ENCODE results near the gene ANGEL1.

The ANGEL1 gene

DNA sequence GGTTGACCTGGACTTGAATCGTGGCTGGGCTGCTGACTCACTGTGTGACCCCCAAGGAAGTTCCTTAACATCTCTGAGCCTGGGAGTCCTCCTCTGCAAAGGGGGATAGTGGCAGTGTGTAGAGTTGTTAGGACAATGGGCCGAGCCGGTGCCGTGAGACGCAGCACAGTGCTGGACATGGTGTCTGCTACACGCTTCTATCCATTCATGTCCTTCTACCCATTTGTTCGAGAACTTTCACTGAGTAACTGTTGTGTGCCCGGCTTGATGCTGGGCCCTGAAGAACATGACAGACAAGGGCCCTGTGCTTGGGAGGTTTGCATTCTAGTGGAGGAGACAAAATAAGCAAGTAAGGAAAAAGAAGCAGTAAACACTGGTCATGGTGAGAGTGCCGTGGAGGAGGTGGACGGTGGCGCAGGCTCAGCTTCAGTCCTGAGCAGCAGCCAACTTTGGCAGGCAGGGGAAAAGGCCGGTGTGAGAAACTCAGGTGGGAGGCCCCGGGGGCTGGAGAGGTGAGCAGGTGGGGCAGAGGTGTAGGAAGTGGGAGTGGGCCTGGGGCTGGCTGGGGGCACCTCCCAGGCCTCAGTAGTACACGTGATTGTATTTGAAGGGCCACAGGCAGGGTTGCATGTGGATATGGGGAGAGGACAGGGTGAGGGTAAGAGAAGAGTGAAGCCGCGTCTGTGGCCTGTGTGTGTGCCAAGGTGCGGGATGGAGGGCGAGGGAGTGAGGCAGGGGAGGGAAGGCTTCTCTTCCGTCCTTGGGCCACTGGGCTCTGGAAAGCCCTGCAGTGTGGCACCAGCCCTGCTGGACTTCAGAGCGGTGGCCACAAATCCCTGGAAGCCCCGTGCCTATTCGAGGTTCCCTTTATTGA is 37.6 kb downstream of the ANGEL1 start:
- H3K4me3 ChIP-seq (ENCODE audit: low read depth, low read length): no peak overlapping the region
- ChIA-PET POLR2A (no interaction called here), CTCF (interaction anchor here (1.6 to 6.0 kb wide), 2 partner anchors 9 to 10 kb away, joined by 7 to 42 read pairs; no protein-coding TSS in a partner anchor)
- TF ChIP-seq, protein P1, sequence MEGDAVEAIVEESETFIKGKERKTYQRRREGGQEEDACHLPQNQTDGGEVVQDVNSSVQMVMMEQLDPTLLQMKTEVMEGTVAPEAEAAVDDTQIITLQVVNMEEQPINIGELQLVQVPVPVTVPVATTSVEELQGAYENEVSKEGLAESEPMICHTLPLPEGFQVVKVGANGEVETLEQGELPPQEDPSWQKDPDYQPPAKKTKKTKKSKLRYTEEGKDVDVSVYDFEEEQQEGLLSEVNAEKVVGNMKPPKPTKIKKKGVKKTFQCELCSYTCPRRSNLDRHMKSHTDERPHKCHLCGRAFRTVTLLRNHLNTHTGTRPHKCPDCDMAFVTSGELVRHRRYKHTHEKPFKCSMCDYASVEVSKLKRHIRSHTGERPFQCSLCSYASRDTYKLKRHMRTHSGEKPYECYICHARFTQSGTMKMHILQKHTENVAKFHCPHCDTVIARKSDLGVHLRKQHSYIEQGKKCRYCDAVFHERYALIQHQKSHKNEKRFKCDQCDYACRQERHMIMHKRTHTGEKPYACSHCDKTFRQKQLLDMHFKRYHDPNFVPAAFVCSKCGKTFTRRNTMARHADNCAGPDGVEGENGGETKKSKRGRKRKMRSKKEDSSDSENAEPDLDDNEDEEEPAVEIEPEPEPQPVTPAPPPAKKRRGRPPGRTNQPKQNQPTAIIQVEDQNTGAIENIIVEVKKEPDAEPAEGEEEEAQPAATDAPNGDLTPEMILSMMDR (IDR thresholded peaks at IDR 0.05; ENCODE audit: insufficient read depth, low read length, missing control alignments): no peak
- DNase-seq (ENCODE audit: low read depth, low spot score): no peak

DNA sequence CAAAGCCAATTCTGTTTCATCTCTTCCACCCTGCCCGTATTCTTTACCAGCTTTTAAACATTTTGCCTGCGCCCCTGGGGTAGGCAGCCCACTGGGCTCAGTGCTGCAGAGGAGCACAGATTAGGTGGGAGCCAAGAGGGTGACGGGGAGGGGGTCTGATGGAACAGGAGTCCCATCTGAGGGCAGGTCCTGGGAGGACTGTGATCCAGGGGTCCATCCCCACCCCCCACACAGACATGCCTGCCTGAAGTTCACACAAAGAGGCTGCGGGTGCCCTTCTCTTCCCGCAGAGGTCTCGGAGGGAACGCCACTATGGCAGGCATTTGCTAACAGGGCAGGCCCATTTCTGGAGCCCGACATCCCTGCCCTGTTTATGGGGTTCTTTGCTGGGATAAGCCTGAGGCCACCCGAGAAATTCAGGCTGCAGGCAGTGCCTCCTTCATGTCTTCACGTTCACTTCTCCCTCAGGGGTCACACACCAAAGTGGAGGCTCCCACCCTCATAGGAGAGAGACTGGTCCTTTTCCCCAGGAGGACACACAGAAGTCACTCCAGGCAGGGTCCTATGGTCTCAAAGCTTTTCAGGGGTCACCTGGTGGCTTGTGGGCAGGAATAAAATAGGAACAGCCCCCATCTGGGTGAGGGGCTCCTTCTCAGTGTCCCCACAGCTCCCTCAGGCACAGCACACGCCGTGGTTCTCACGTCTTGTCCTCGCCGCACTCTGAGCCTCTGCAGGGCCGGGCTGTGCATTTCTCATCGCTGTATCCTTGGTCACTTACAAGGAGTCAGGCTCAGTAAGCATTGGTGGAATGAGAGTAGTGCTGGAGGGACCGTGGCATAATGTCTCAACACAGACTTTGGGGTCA is 38.5 kb downstream of the ANGEL1 start:
- TF ChIP-seq, protein P1 (IDR thresholded peaks at IDR 0.05; ENCODE audit: insufficient read depth, low read length, missing control alignments): no peak
- DNase-seq (ENCODE audit: low read depth, low spot score): no peak
- no peak overlapping the region for H3K4me3 ChIP-seq (ENCODE audit: low read depth, low read length)
- CTCF ChIA-PET: interaction anchor here (6.0 kb wide), 1 partner anchor 9 kb away, joined by 42 read pairs; no protein-coding TSS in a partner anchor
- POLR2A ChIA-PET: no interaction called here

DNA sequence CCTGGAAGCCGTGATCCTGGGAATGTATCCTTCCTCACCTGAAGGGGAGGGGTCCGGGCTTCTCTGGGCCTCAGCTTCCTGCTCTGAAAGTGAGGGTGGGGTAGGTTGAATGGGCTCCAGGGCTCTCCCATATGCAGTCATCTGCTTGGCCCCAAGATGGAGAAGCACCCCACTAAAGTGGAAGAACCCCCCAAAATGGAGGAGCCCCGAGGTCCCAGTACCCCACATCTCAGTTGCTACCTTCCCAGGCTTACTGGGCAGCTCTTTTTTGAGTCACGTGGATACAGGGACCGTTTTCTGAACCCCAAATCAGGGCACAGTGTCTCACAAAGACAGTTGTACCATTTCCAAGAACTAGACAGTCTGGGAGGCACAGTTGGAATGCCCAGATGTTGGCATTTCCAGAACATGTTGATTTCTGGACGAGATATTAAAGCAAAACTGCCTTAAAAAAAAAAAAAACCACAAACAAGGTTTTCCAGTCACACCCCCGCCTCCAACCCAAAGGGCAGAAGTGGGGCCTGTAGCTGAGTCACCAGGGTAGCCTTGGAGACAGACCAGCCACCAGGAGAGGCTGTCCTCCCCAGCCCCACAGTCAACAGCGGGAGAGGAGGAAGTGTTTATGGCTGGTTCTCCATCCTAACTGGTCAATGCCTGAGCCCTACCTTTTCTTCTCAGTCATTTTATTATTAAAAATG is 39.3 kb downstream of the ANGEL1 start:
- POLR2A ChIA-PET: no interaction called here
- TF ChIP-seq, protein P1 (IDR thresholded peaks at IDR 0.05; ENCODE audit: insufficient read depth, low read length, missing control alignments): peak; percentile 15
- DNase-seq (ENCODE audit: low read depth, low spot score): peak; percentile 24
- CTCF ChIA-PET: interaction anchor here (6.0 kb wide), 1 partner anchor 10 kb away, joined by 42 read pairs; no protein-coding TSS in a partner anchor
- no peak overlapping the region for H3K4me3 ChIP-seq (ENCODE audit: low read depth, low read length)

DNA sequence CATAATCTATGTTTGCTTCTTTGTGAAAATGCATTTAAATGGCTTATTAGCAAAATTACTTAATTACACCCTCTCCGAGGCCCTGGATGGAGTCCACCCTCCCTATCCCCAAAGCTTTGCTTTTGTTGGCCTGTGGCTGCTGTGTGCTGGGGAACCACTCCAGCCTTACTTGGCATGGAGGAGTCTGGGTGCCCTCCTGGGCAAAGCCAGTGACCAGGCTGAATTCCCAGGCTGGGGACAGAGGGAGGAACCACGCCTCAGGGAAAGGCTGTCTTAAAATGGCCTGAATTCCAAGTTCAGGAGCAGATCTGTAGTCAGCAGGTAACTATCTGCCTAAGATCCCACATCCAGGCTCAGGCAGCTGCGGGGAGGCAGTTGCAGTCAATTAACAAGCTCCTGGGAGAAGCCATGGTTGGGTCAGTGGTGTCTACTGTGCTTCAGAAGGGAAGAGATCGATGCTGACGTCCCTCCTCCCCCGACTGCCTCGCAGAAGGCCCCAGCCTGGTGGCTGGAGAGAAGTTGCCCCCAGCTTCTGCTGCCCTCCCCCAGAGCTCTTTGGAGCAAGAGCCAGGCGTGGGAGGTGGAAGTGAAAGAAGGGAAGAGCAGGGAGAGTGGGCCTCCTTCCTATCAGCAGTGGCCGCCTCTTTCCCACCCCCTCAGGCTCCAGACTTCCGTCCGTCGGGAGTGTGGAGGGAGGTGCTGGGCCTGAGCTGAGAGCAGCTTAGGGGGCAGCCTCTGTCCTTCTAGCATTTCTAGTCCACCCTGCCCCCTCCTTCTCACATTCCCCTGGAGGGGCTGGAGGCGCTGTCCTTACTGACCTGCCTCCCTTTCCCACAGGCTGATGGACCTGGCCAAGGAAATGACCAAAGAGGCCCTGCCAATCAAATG is 40.1 kb downstream of the ANGEL1 start:
- no peak overlapping the region for H3K4me3 ChIP-seq (ENCODE audit: low read depth, low read length)
- ChIA-PET CTCF (interaction anchor here (6.0 kb wide), 1 partner anchor 11 kb away, joined by 42 read pairs; no protein-coding TSS in a partner anchor), POLR2A (no interaction called here)
- TF ChIP-seq, protein P1 (IDR thresholded peaks at IDR 0.05; ENCODE audit: insufficient read depth, low read length, missing control alignments): no peak
- DNase-seq (ENCODE audit: low read depth, low spot score): no peak

DNA sequence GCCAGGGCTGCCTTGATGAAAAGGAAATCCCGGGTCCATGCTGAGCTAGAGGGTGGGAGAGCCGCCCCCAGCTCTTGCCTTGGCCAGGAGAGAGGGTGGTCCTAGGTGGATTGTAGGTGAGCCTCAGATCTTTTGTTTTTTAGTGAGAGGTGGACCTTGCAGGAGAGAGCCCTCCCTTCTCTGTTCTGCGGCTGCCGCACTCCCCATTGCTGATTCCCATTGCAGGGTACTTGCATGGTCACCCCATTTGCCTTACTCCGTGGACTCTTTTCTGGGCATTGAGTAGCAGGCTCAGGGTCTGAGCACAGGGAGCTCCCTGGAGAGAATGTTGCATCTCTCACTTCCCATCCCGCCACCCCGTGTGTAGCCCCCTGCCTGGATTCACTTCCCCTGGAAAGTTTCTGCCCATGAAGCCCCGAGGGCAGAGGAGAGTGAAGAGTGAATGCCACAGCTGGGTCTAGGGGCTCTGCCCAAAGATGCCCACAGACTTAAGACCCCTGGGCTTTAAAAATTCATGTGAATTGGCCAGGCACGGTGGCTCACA is 41.2 kb downstream of the ANGEL1 start:
- ChIA-PET POLR2A (no interaction called here), CTCF (interaction anchor here (1.7 to 6.0 kb wide), 2 partner anchors 12 to 40 kb away, joined by 7 to 42 read pairs; no protein-coding TSS in a partner anchor)
- DNase-seq (ENCODE audit: low read depth, low spot score): no peak
- H3K4me3 ChIP-seq (ENCODE audit: low read depth, low read length): no peak overlapping the region
- TF ChIP-seq, protein P1 (IDR thresholded peaks at IDR 0.05; ENCODE audit: insufficient read depth, low read length, missing control alignments): no peak
